Suprapubic skin (tissue), 4 donors: ENCODE measurements around the gene DMRT2. TPM values are rescaled to one million over a fixed set of nuclear protein-coding genes. Genes with fewer than 3 reads are reported as not detected.

Source experiments
- DNase-seq, 2 donors: peaks; one replicate each; pipeline ENCODE4 v3.0.0-alpha.2; 2019; ENCODE audit warnings: low spot score in 2 of 2
- H3K27ac ChIP-seq: fragments of 200-600 bp; sonication (generic); one replicate; pipeline ENCODE4 v1.5.1; 2019
- H3K27me3 ChIP-seq: fragments of 200-600 bp; sonication (generic); one replicate; pipeline ENCODE4 v1.5.1; 2019
- H3K36me3 ChIP-seq: fragments of 200-600 bp; sonication (generic); one replicate; pipeline ENCODE4 v1.5.1; 2019
- H3K4me1 ChIP-seq: fragments of 200-600 bp; sonication (generic); one replicate; pipeline ENCODE4 v1.5.1; 2019
- H3K4me3 ChIP-seq: fragments of 200-600 bp; sonication (generic); one replicate; pipeline ENCODE4 v1.5.1; 2019; ENCODE audit warnings: mild to moderate bottlenecking
- H3K9me3 ChIP-seq: fragments of 200-600 bp; sonication (generic); one replicate; pipeline ENCODE4 v1.5.1; 2019
- EP300 ChIP-seq: sonication (generic); formaldehyde crosslinking; IDR thresholded peaks from one replicate; pipeline ENCODE4 v1.6.1; 2017; ENCODE audit warnings: antibody characterized with exemption
- POLR2A ChIP-seq, 2 donors: fragments of 450-650 bp; IDR thresholded peaks; one replicate each; pipeline ENCODE4 v1.6.1; 2017; ENCODE audit warnings: antibody characterized with exemption in 2 of 2, mild to moderate bottlenecking in 2 of 2, moderate library complexity in 2 of 2
- POLR2AphosphoS5 ChIP-seq, 3 donors: sonication (generic); formaldehyde crosslinking; IDR thresholded peaks; one replicate each; pipeline ENCODE4 v1.6.1; 2017; ENCODE audit warnings: antibody characterized with exemption in 3 of 3
- WGBS: methylation state at CpG from one replicate; pipeline ENCODE4 v1.1.5; 2018; 5-methylcytosine and 5-hydroxymethylcytosine counted together
- total RNA-seq, 4 donors: library from RNA; depleted of rRNA; stranded (reverse); fragments of >200 nt; gene quantifications; one replicate each; pipeline ENCODE4 v1.1.0, GENCODE V29; 2016
- TF ChIP-seq, protein P1 (sequence below), 2 donors: fragments of 200-600 bp in 1 of 2; fragments of 450-650 bp in 1 of 2; sonication (generic) in 1 of 2; IDR thresholded peaks; one replicate each; pipeline ENCODE4 v1.5.1; 2016 to 2019; ENCODE audit warnings: antibody characterized with exemption in 2 of 2, mild to moderate bottlenecking in 1 of 2, moderate library complexity in 1 of 2

The DMRT2 gene
- total RNA-seq, 4 donors from 2014 or later: 0.60 to 1.1 (median 0.68) TPM

GRCh38 chr9:1031951-1032601, 18.1 kb upstream of the DMRT2 start:
- no peak for DNase-seq
- no peaks in the 10 kb centered on the region for H3K9me3 ChIP-seq
- no peaks in the 10 kb centered on the region for H3K36me3 ChIP-seq
- H3K27ac ChIP-seq: no peak overlapping the region
- no peaks in the 10 kb centered on the region for H3K4me1 ChIP-seq
- TF ChIP-seq EP300: no peak
- no peak for TF ChIP-seq POLR2AphosphoS5 (IDR thresholded peaks at IDR 0.05)
- TF ChIP-seq, protein P1, sequence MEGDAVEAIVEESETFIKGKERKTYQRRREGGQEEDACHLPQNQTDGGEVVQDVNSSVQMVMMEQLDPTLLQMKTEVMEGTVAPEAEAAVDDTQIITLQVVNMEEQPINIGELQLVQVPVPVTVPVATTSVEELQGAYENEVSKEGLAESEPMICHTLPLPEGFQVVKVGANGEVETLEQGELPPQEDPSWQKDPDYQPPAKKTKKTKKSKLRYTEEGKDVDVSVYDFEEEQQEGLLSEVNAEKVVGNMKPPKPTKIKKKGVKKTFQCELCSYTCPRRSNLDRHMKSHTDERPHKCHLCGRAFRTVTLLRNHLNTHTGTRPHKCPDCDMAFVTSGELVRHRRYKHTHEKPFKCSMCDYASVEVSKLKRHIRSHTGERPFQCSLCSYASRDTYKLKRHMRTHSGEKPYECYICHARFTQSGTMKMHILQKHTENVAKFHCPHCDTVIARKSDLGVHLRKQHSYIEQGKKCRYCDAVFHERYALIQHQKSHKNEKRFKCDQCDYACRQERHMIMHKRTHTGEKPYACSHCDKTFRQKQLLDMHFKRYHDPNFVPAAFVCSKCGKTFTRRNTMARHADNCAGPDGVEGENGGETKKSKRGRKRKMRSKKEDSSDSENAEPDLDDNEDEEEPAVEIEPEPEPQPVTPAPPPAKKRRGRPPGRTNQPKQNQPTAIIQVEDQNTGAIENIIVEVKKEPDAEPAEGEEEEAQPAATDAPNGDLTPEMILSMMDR (IDR thresholded peaks at IDR 0.05): no peak
- TF ChIP-seq POLR2A (IDR thresholded peaks at IDR 0.05): no peak
- peaks cover 34% of the 10 kb centered on the region for H3K27me3 ChIP-seq
- no peak overlapping the region for H3K4me3 ChIP-seq
- WGBS: 73% methylated on average over 14 of the region's 14 CpGs

GRCh38 chr9:1034271-1034670, 15.9 kb upstream of the DMRT2 start:
- no peak for DNase-seq
- Histone ChIP-seq H3K36me3 (no peaks in the 10 kb centered on the region), H3K27me3 (peaks cover 47% of the 10 kb centered on the region), H3K27ac (no peak overlapping the region), H3K4me1 (no peaks in the 10 kb centered on the region), H3K9me3 (no peaks in the 10 kb centered on the region), H3K4me3 (no peak overlapping the region)
- TF ChIP-seq POLR2A (IDR thresholded peaks at IDR 0.05) (no peak), EP300 (no peak), POLR2AphosphoS5 (IDR thresholded peaks at IDR 0.05) (no peak)
- TF ChIP-seq, protein P1 (IDR thresholded peaks at IDR 0.05): no peak
- WGBS: 42% methylated on average over 3 of the region's 3 CpGs

GRCh38 chr9:1039589-1039988, 10.6 kb upstream of the DMRT2 start:
- Histone ChIP-seq H3K27ac (no peak overlapping the region), H3K4me3 (no peak overlapping the region), H3K9me3 (no peaks in the 10 kb centered on the region), H3K27me3 (peaks cover 72% of the 10 kb centered on the region), H3K36me3 (no peaks in the 10 kb centered on the region), H3K4me1 (peaks cover 9% of the 10 kb centered on the region)
- 50% methylated on average over 4 of the region's 4 CpGs for WGBS
- no peak for DNase-seq
- TF ChIP-seq, protein P1 (IDR thresholded peaks at IDR 0.05): no peak
- no peak for TF ChIP-seq POLR2AphosphoS5 (IDR thresholded peaks at IDR 0.05)
- TF ChIP-seq EP300: no peak
- no peak for TF ChIP-seq POLR2A (IDR thresholded peaks at IDR 0.05)

- H3K27ac ChIP-seq: no peak overlapping the region
- H3K36me3 ChIP-seq: no peaks in the 10 kb centered on the region
- peaks cover 88% of the 10 kb centered on the region for H3K27me3 ChIP-seq
- peak overlapping the region; percentile 23 for H3K4me3 ChIP-seq
- 22% methylated on average over 3 of the region's 45 CpGs for WGBS
- peaks cover 30% of the 10 kb centered on the region for H3K4me1 ChIP-seq
- H3K9me3 ChIP-seq: no peaks in the 10 kb centered on the region
- TF ChIP-seq EP300: no peak
- TF ChIP-seq, protein P1 (IDR thresholded peaks at IDR 0.05): peak in 1 of 2 donors; percentile 60
- no peak for DNase-seq
Observed at GRCh38 chr9:1042466-1042865, 7.7 kb upstream of the DMRT2 start.

DNA sequence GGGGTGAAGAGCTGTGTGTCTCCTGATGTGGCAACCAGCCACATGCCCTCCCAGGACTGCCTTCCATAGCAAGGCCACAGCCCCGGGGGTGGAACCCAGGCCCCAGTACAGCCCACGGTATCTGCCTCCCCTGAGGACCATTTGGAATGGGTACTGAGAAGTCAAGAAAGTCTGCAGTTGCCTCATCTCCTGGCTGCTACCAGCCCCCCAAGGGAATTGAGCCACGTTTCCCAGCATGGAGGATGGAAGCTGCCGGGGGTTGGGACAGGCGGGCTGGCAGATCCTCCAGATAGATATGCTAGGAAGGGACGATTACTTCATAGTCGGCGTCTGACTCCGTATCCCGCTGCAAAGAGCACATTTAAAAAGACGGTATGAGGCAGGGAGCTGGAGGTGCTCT, 5.5 kb upstream of the DMRT2 start:
- Histone ChIP-seq H3K4me3 (peak overlapping the region; percentile 15), H3K27ac (no peak overlapping the region), H3K27me3 (peaks cover 90% of the 10 kb centered on the region), H3K9me3 (no peaks in the 10 kb centered on the region), H3K36me3 (no peaks in the 10 kb centered on the region), H3K4me1 (peaks cover 45% of the 10 kb centered on the region)
- peak; percentile 87 for DNase-seq
- TF ChIP-seq, protein P1 (IDR thresholded peaks at IDR 0.05): no peak
- peak in 1 of 3 donors; percentile 30 for TF ChIP-seq POLR2AphosphoS5 (IDR thresholded peaks at IDR 0.05)
- WGBS: 23% methylated on average over 11 of the region's 11 CpGs
